Neural progenitor cell (in vitro differentiated cells): ENCODE data around the gene WDR64. TPM values are rescaled to one million over a fixed set of nuclear protein-coding genes. Genes with fewer than 3 reads are reported as not detected.

Experiments used
- DNase-seq: peaks from one replicate; pipeline ENCODE4 v3.0.0-alpha.2; 2016; ENCODE audit warnings: low spot score
- H2AFZ ChIP-seq: fragments of 200-600 bp; sonication (generic); replicated peaks from 2 replicates; pipeline ENCODE4 v1.6.1; 2016; ENCODE audit warnings: antibody characterized with exemption
- H3F3A ChIP-seq: fragments of 200-600 bp; sonication (generic); 2 replicates; pipeline ENCODE4 v1.6.1; 2016; ENCODE audit warnings: antibody characterized with exemption, low read depth
- H3K27ac ChIP-seq: fragments of 200-600 bp; sonication (generic); 2 replicates; pipeline ENCODE4 v1.5.1; 2016; ENCODE audit warnings: mild to moderate bottlenecking
- H3K27me3 ChIP-seq: fragments of 200-600 bp; sonication (generic); 2 replicates; pipeline ENCODE4 v1.6.1; 2016; ENCODE audit warnings: mild to moderate bottlenecking, moderate library complexity
- H3K36me3 ChIP-seq: fragments of 200-600 bp; sonication (generic); 2 replicates; pipeline ENCODE4 v1.5.1; 2016
- H3K4me1 ChIP-seq: fragments of 200-600 bp; sonication (generic); 2 replicates; pipeline ENCODE4 v1.6.1; 2016; ENCODE audit warnings: mixed run types
- H3K4me2 ChIP-seq: fragments of 200-600 bp; sonication (generic); 2 replicates; pipeline ENCODE4 v1.6.1; 2016
- H3K4me3 ChIP-seq: fragments of 200-600 bp; sonication (generic); 2 replicates; pipeline ENCODE4 v1.5.1; 2016
- H3K79me2 ChIP-seq: fragments of 200-600 bp; sonication (generic); 2 replicates; pipeline ENCODE4 v1.6.1; 2016; ENCODE audit warnings: low read depth
- H3K9ac ChIP-seq: fragments of 200-600 bp; sonication (generic); 2 replicates; pipeline ENCODE4 v1.6.1; 2016
- H3K9me3 ChIP-seq: fragments of 200-600 bp; sonication (generic); 2 replicates; pipeline ENCODE4 v1.5.1; 2016; ENCODE audit warnings: low read depth
- H4K20me1 ChIP-seq: fragments of 200-600 bp; sonication (generic); 2 replicates; pipeline ENCODE4 v1.6.1; 2016; ENCODE audit warnings: low read depth
- H3K27ac Mint-ChIP-seq: 3 replicates; pipeline ENCODE4 v1.8.0; 2021; ENCODE audit warnings: mixed read lengths
- H3K27me3 Mint-ChIP-seq: 2 replicates; pipeline ENCODE4 v1.8.0; 2022; ENCODE audit warnings: low read depth, mild to moderate bottlenecking, inconsistent platforms, moderate library complexity, mixed read lengths; ENCODE audit not compliant: insufficient read depth
- H3K36me3 Mint-ChIP-seq: 3 replicates; pipeline ENCODE4 v1.8.0; 2021; ENCODE audit warnings: mixed read lengths
- H3K4me1 Mint-ChIP-seq: 3 replicates; pipeline ENCODE4 v1.8.0; 2021; ENCODE audit warnings: mixed read lengths
- H3K4me3 Mint-ChIP-seq: 3 replicates; pipeline ENCODE4 v1.8.0; 2021; ENCODE audit warnings: mild to moderate bottlenecking, moderate library complexity, mixed read lengths
- H3K9me3 Mint-ChIP-seq: 3 replicates; pipeline ENCODE4 v1.8.0; 2020; ENCODE audit warnings: mixed read lengths
- EZH2 ChIP-seq: fragments of 200-600 bp; sonication (generic); IDR thresholded peaks from 2 replicates; pipeline ENCODE4 v1.6.1; 2017; ENCODE audit warnings: antibody characterized with exemption, mild to moderate bottlenecking, moderate library complexity
- EZH2phosphoT487 ChIP-seq: fragments of 200-600 bp; sonication (generic); IDR thresholded peaks from 2 replicates; pipeline ENCODE4 v1.6.1; 2017; ENCODE audit warnings: antibody characterized with exemption
- total RNA-seq: library from RNA; depleted of rRNA; stranded (reverse); fragments of >200 nt; gene quantifications from 2 replicates; pipeline ENCODE4 v1.2.3, GENCODE V29; 2015; ENCODE audit warnings: low replicate concordance
- TF ChIP-seq, protein P1 (sequence below): fragments of 200-600 bp; sonication (generic); IDR thresholded peaks from 2 replicates; pipeline ENCODE4 v1.5.1; 2017; ENCODE audit warnings: antibody characterized with exemption, mild to moderate bottlenecking

WDR64 gene
- total RNA-seq, 1 donor from 2014 or later, result not detected

DNA sequence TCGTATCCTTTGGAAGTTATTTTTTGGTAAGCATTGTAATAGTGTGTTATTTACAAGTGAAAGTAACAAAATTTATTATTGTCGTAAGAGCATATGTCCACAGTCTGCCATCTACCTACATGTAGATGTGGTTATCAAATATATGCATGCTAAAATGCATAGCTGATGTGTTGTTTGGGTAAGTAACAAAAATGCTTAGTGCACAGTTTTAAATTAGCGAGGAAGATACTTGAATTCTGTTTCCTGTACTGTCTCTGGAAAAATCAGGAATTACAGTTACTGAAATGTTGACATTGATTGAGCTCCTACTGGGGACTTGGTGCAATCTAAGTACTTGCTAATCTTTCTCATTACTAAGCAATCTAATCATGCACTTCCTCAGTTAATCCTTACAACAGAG is 14.3 kb downstream of the WDR64 start:
- H3K4me3 ChIP-seq, result no peak overlapping the region
- no peaks in the 10 kb centered on the region for H3F3A ChIP-seq
- no peak overlapping the region for H3K9ac ChIP-seq
- no peaks in the 10 kb centered on the region for H3K27me3 ChIP-seq
- Mint-ChIP-seq H3K27me3 (no peaks in the 10 kb centered on the region), H3K9me3 (peaks cover 9% of the 10 kb centered on the region), H3K4me1 (peaks cover 5% of the 10 kb centered on the region), H3K4me3 (no peak overlapping the region), H3K36me3 (no peaks in the 10 kb centered on the region), H3K27ac (no peak overlapping the region)
- H3K9me3 ChIP-seq, result no peaks in the 10 kb centered on the region
- no peaks in the 10 kb centered on the region for H3K79me2 ChIP-seq
- H3K36me3 ChIP-seq, result no peaks in the 10 kb centered on the region
- no peak overlapping the region for H3K27ac ChIP-seq
- no peak overlapping the region for H3K4me2 ChIP-seq
- H2AFZ ChIP-seq, result no peak overlapping the region
- H4K20me1 ChIP-seq, result no peaks in the 10 kb centered on the region
- DNase-seq, result no peak
- H3K4me1 ChIP-seq, result no peaks in the 10 kb centered on the region
- TF ChIP-seq EZH2phosphoT487 (no peak), EZH2 (no peak)
- TF ChIP-seq, protein P1, sequence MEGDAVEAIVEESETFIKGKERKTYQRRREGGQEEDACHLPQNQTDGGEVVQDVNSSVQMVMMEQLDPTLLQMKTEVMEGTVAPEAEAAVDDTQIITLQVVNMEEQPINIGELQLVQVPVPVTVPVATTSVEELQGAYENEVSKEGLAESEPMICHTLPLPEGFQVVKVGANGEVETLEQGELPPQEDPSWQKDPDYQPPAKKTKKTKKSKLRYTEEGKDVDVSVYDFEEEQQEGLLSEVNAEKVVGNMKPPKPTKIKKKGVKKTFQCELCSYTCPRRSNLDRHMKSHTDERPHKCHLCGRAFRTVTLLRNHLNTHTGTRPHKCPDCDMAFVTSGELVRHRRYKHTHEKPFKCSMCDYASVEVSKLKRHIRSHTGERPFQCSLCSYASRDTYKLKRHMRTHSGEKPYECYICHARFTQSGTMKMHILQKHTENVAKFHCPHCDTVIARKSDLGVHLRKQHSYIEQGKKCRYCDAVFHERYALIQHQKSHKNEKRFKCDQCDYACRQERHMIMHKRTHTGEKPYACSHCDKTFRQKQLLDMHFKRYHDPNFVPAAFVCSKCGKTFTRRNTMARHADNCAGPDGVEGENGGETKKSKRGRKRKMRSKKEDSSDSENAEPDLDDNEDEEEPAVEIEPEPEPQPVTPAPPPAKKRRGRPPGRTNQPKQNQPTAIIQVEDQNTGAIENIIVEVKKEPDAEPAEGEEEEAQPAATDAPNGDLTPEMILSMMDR, result no peak

GRCh38 chr1:241672301-241672700 is 20.2 kb downstream of the WDR64 start:
- Histone ChIP-seq H3K36me3 (no peaks in the 10 kb centered on the region), H3K9ac (no peak overlapping the region), H3K4me2 (no peak overlapping the region), H3F3A (no peaks in the 10 kb centered on the region), H2AFZ (no peak overlapping the region), H3K27ac (no peak overlapping the region), H4K20me1 (no peaks in the 10 kb centered on the region), H3K4me1 (no peaks in the 10 kb centered on the region), H3K9me3 (no peaks in the 10 kb centered on the region), H3K79me2 (no peaks in the 10 kb centered on the region), H3K27me3 (no peaks in the 10 kb centered on the region), H3K4me3 (no peak overlapping the region)
- H3K4me3 Mint-ChIP-seq, result no peak overlapping the region
- peaks cover 9% of the 10 kb centered on the region for H3K9me3 Mint-ChIP-seq
- no peak overlapping the region for H3K27ac Mint-ChIP-seq
- no peaks in the 10 kb centered on the region for H3K36me3 Mint-ChIP-seq
- no peak for DNase-seq
- peaks cover 14% of the 10 kb centered on the region for H3K4me1 Mint-ChIP-seq
- TF ChIP-seq EZH2 (no peak), EZH2phosphoT487 (no peak)
- TF ChIP-seq, protein P1, result no peak
- no peaks in the 10 kb centered on the region for H3K27me3 Mint-ChIP-seq

DNA sequence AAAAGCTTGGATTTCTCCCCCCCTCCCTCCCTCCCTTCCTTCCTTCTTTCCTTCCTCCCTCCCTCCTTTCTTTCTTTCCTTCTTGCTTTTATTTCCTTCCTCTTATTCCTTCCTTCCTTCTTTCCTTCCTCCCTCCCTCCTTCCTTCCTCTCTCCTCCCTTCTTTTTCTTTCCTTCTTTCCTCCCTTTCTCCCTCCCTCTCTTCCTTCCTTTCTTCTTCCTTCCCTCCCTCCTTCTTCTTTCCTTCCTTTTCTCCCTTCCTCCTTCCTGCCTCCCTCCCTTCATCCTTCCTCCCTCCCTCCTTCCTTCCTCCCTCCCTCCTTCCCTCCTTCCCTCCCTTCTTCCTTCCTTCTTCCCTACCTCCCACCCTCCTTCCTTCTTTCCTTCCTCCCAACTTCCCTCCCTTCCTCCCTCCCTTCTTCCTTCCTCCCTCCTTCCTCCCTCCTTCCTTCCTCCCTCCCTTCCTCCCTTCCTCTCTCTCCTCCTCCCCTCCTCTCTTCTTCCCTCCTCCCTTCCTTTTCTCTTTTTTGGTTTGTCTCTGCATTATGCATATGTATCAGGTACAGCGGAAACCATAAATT is 22.8 kb downstream of the WDR64 start:
- Mint-ChIP-seq H3K36me3 (no peaks in the 10 kb centered on the region), H3K9me3 (peaks cover 4% of the 10 kb centered on the region), H3K4me1 (peaks cover 34% of the 10 kb centered on the region), H3K27ac (no peak overlapping the region), H3K27me3 (no peaks in the 10 kb centered on the region), H3K4me3 (no peak overlapping the region)
- Histone ChIP-seq H2AFZ (no peak overlapping the region), H3F3A (no peaks in the 10 kb centered on the region), H3K27me3 (no peaks in the 10 kb centered on the region), H3K36me3 (no peaks in the 10 kb centered on the region), H3K4me3 (no peak overlapping the region), H3K4me1 (peaks cover 4% of the 10 kb centered on the region), H3K79me2 (no peaks in the 10 kb centered on the region), H3K9ac (no peak overlapping the region), H3K27ac (no peak overlapping the region), H3K4me2 (no peak overlapping the region), H3K9me3 (no peaks in the 10 kb centered on the region), H4K20me1 (no peaks in the 10 kb centered on the region)
- TF ChIP-seq EZH2phosphoT487 (no peak), EZH2 (no peak)
- TF ChIP-seq, protein P1, result no peak
- no peak for DNase-seq
